UCSD-AML1 (cell line): ENCODE data around the gene DDX39B.
"Not testable (repeated sequence)": the region's sequence is repeated elsewhere in the genome, so short reads cannot be mapped to it uniquely, and the experiment has no call there.

ENCODE experiments used
- DNase-seq: peaks from one replicate; lab custom pipeline; 2025; ENCODE audit not compliant: unreplicated experiment; lab: John Stamatoyannopoulos, UW

The DDX39B gene

GRCh38 chr6:31487674-31488073 is 54.1 kb downstream of the DDX39B start:
- DNase-seq: not testable (repeated sequence)

GRCh38 chr6:31486065-31486837 is 55.6 kb downstream of the DDX39B start:
- not testable (repeated sequence) for DNase-seq

- no peak for DNase-seq
Measured at GRCh38 chr6:31485055-31485454, 56.7 kb downstream of the DDX39B start.

GRCh38 chr6:31483392-31483791 is 58.4 kb downstream of the DDX39B start:
- DNase-seq: no peak

GRCh38 chr6:31480574-31480973 is 61.2 kb downstream of the DDX39B start:
- no peak for DNase-seq
